Stimulated activated CD4-positive, alpha-beta T cell treated with anti-CD3 and anti-CD28 coated beads, TNF-alpha, amount 100 ng/mL, for 24 hours (primary cell): Measurements from ENCODE around the gene CDON.

Experiments
- DNase-seq, 3 experiments: peaks; one replicate each; pipeline ENCODE4 v3.0.0-alpha.2; 2020; ENCODE audit warnings: low read depth in 3 of 3

The CDON gene

DNA sequence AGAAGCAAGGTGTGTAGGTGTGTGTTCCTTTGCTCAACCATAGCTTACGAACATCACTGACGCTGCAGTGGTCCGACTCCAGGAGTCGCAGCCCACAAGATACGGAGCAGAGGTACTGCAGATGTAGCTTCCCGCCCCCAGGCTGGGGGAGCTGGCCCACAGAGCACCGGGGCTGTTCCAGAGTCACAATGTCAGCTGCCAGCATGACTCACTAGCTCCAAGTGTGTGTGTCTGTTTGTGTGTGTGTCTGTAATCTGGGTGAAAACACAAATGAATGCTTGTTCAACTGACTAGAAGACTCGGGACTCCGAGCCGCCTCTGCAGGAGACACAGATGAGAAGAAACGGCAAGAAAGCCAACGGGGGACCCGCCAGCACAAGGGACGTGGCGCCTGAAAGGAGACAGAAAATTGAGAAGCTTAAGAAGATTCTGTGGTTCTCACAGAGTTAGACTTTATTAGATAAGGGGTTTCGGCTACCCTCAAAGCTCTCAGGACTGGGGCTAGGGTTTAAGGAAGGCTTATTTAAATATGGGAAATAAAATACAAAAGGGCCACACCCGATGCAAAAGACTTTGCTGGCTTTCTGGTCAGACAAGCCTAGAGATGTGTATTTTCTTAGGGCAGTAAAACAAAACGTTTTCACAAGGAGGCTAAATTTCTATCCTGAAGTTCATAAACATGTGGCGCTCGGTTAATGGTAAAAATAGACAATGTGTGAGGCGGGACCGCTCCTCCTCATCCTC is 106.1 kb downstream of the CDON start:
- DNase-seq, result no peak

DNA sequence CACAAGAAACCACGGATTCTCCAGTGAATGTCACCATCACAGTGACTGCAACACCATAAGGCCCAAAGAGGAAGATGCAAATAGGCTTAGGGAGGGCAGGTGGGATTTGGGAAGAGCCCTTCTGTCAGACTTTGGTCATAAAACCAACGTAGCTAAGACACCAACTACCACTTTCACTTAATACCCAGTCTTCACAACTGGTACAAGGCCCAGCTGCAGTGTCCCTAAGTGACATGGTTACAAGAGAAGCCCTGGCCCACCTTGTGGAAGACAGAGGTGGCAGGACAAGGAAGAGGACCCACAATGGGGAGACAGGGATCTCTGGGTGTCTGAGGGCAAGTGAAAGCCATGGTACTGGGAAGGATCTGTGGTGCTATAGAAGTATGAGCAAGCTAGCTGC is 106.8 kb downstream of the CDON start:
- no peak for DNase-seq

DNA sequence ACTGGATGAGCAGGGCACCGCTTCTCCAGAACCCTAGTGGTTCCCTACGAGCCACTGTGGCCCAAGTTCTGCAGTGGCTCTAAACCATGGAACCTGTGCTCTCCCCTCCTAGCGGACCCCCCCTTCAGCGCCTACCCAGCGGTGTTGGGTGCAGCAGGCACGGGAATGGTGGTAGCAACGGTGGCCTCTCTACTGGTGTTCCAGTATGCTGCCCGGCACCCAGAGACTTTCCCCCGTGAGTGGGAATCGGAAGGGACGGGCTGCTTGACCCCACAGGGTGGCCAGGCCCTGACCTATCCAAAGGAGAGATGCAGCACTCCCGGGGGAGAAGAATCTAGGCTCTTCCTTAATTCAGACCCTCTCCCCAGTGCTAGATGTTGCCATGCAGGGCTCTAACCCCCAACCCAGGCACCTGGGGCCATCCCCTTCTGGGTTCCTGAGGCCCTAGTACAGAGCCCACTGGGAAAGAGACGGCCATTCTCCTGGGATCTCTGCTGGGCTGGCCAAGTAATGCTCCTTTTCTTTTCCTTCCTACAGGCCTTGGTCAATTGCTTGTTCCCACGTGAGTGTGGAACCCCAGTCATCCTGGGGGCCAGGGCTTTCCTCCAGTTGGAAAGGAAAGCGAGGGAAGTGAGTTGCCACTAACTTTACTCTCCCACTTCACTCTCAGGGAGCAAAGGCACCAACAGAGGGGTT is 107.6 kb downstream of the CDON start:
- no peak for DNase-seq

DNA sequence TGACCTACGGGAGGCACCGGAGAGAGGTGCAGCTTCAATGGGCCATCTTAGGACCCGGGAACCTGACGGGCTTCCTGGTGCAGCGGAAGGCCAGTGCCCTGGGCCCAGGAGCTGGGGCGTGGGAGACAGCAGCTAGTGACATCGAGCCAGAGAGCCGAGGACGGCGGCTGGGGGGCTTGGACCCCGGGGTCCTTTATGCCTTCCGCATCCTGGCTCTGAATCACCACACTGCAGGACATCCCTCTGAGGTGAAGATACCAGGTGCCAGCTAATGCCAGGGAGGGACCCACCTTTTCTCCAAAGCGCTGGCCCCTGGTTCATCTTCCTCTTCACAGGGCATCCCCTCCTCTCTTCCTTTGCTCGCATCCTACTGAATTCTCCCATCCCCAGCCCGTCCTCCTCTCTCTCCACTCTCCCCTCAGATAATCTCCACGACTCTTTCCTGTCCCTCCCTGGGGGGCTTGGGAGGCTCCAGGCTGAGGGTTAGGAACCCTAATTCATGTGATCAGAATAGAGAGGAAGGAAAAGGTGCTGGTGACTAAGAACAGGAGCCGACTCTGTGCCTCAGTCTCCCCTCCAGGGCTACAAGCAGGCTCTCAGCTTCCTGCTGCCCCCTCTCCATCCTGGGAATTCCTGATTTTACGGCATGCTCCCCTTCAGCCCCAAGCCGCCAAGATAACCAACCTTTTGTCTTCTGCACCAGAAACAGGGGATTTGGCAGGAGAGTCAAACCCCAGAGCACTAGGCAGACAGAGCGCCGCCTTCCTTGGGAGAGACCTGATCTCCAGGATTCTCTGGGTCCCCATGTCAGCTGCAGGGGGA is 108.3 kb downstream of the CDON start:
- no peak for DNase-seq

- DNase-seq, result no peak
Measured at GRCh38 chr11:125953401-125953935, 109.2 kb downstream of the CDON start.

DNA sequence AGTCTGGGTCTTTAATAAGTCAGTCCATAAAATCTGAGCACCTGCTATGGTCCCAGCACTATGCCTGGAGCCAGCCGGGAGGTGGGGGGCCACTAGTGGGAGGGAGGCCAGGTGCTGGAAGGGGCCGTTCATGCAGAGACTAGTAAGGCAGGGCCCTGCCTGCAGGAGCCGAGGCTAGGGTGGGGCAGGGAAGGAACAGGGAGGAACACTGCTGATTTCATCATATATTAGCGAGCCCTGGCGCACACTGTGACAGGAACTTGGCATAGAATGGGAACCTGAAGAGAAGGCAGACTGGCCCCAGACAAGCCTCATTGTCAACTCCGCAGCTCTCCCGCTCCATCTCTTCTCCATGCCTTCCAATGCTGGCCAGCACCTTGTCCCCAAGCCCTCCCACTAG is 109.7 kb downstream of the CDON start:
- no peak for DNase-seq

GRCh38 chr11:125952559-125952958 is 110.1 kb downstream of the CDON start:
- DNase-seq, result no peak

GRCh38 chr11:125951731-125952130 is 110.9 kb downstream of the CDON start:
- DNase-seq, result no peak

DNA sequence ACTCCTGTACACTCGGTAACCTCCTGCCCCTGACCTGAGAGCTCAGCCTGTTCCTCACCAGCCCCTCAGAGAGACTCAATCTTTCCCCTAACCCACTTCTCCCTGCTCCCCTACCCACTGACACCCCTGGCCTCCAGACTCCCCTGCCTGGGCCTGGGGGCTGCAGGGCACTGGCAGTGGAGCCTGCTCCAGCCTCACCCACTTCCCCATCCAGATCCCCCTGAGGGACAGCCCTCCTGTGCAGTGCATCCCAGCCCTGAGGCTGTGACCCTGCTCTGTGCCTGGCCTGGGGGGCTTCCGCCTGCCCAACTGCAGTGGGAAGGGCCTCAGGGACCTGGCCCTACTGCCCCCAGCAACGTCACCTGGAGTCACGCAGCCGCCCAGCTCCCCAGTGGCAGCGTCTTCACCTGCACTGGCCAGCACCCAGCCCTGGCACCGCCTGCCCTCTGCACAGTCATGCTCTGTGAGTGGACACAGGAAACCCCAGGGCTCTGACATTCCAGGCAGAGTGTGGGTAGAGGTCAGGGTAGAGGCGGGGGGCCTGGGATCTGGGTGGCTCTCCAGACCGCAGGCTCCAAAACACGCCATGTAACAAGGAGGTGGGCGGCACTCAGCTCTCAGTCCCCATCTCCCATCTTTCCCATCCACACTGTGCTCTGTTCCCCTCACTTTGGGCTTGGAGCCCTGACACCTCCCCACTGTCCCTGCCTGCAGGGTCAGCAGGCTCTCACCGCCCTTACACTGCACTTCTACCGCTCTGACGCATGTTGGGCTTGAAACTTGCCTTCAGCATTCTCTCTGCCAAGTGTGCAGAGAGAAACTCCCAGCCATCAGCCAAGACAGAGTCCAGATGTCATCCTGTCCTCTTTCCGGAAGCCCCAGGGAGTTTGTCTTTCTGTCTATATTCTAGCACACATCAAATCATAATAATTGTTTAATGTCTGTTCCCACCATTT is 111.7 kb downstream of the CDON start:
- no peak for DNase-seq

DNA sequence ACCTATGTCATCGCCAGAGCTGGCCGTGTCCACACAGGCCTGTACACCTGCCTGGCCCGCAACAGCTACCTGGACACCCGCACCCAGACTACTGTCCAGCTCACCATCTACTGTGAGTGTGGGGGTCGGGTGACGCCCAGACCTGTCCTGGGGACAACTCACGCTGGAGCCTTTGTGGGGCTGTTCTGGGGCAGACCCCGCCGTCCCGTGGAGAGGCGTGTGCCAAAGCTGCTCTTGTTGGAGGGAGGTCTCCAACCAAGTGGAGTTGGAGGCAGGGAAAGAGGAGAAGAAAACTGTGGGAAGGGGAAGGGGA is 112.5 kb downstream of the CDON start:
- no peak for DNase-seq

DNA sequence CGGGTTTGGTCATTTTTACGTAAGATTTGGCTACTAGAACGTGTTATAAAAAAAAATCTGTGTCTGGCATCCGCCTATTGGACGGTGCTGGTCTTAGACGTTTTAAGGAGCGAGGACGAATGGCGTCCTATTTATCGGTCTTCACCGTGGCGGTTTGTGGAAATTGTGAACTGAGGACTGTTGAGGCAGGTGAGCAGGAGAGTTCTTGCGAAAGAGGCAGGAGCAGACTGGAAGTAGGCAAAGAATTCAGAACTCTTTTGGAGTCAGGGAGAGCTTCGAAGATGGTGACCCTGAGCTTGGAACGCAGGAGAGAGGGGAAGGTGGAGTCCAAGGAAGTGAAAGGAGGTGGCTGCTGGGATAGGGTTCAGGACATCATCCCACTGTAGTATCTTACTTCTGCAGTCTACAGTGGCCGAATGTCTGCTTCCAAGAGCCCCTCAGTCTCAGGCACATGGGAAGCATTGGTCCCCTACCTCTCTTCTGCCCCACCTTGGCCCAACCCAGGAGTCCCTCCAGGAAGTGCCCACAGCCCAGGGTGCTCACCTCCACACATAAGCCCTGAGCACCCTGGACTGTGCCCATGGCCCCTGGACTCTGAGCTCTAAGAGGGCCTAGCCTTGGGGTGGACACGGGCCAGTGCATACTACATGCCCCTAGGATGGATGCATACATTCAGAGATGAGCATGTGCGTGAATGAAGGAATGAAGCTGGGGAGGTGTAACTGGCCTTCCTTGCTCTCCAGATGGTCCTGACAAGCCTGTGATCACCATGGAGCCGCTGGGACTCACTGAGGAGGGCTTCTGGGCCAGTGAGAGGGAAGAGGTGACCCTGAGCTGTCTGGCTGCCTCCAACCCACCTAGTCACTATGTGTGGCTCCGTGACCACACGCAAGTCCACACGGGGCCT is 113.1 kb downstream of the CDON start:
- no peak for DNase-seq

DNA sequence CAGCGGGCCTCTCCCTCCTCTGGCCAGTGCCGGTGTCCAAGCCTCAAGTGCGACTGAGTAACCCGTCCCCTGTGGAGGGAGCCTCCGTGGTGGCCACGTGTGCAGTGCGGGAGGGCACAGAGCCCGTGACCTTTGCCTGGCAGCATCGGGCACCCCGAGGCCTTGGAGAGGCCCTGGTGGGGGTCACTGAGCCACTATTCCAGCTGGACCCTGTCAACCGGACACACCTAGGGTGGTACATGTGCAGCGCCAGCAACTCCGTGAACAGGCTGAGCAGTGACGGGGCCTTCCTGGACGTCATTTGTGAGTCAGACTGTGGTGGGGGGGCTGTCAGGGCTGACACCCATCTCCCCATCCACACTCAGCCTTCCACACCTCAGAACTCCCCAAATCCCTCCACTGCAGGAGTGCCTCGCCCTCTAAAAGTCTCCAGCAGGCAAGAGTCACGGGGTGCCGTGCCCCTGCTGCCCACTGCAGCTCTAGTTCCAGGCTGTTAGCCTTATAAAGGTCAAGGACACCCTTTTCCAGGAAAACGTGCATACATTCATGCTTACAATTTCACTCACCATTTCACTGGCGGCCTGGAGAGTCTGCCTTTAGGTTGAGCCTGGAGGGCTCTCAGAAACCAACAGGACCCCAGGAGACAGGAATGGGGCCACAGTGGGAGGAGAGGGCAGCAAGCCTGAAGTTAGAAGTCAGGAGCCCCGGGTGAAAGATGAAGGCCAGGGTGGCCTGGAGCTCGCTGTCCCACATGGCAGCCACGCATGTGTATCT is 114.2 kb downstream of the CDON start:
- no peak for DNase-seq

DNA sequence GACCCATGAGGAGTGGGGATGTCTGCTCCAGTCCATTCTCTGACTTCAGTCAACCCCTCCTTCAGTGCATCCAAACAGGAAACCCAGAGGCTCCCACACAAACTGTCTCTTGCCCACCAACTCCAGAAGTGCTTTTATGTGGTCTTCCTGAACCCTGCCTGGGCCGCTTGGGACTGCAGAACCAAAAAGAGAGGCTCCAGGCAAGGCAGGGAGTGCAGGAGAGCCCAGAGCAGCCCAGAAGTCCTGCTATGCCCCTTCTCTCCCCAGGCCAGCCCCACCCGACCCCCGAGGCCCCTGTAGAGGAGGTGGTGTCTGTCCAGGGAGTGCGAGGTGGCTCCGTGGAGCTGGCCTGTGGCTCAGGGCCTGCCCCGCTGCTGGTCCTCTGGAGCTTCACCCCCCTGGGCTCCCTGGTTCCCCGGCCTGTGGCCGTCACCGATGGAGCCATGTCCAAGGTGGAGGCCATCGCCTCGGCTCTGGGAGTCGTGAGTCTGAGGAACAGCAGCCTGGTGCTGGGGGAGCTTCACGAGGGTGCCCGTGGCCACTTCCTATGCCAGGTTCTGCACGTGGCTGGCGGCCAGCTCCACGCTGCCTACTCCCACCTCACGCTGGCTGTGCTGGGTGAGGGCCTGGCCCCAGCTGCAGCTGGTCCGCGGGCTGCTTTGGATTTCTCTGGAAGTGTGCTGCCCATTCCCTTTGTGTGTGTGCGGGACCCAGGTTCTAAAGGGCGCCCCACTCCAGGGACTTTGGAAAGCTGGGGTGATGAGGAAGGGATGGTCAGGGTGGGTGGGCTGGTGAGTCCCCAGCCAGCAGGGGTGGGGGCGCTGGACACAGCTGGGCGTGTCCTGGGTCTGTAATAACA is 115.0 kb downstream of the CDON start:
- no peak for DNase-seq

DNA sequence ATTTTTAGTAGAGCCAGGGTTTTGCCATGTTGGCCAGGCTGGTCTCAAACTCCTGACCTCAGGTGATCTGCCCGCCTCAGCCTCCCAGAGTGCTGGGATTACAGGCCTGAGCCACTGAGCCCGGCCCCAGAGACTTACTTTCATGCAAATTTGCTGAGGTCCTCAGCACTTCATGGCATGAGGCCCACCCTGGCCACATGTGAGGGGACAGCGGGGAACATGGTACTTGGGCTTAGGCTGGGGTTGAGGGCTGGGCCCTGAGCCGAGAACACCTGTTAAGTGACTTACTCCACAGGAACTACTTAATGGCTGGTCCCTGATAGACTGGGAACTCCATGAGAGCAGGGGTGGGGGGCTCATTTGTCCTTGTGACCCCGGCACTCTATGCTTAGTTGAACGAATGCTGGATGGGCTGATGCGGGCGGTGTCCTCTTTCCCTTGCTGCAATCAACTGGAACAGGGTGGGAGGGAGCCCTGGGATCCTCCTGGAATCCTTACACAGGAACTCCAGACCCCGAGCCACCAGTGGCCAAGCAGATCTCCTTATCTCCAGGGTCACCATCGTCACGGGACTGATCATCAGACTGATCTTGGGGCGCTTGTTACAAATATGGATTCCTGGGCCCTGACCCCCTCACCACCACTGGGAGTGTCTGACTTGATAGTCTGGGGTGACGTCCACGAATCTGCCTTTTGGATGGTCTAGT is 115.8 kb downstream of the CDON start:
- no peak for DNase-seq

DNA sequence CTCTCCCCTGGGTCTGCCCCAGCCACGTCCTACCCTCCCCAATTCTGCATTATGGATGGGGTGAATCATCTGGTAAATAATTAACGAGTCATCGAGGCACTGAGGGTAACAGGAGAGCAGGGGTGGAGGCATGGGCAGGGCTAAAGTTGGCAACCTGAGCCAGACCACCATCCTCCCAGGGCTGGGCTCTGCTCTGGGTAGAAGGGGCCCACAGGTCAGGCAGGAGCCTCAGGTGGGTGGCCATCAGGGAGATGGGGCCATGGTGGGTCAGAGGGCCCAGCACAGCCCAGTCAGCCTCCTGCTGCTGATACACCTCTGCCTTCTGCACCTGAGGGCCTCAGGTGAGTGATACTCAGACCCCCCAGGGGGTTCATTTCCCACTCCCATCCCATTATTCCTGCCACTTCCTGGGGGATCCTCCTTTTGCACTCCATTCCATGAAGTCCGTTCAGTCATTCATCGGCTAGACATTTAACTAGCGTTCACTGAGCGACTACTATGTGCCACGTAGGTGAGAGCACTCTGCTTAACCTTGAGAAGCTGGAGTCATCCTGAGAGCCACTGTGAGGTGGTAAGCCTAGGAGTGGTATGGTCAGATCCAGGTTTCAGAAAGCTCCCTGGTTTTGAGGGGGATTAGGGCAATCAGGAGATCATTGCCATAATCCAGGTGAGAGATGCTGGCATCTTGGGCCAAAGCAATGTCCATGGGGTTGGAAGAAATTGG is 116.7 kb downstream of the CDON start, which contains the start of gene VSIG10L2:
VSIG10L2 (plus strand) TSS at position 248 of the 724 bp plus-strand sequence; CDS start at position 260, 12 bp downstream.
- no peak for DNase-seq

GRCh38 chr11:125945011-125945796 is 117.5 kb downstream of the CDON start:
- no peak for DNase-seq
